22Rv1 (cell line): ENCODE data around the gene FOXR1.
A peak's percentile ranks its signal among the peaks of the same experiment; 100 is the strongest.

Experiments
- H3K27ac ChIP-seq: fragments of 450-650 bp; 2 replicates; pipeline ENCODE4 v1.5.1; 2017
- ZFX ChIP-seq: fragments of 450-650 bp; IDR thresholded peaks from 2 replicates; pipeline ENCODE4 v1.6.1; 2017; ENCODE audit warnings: antibody characterized with exemption, borderline replicate concordance
- TF ChIP-seq, protein P1 (sequence below): fragments of 450-650 bp; IDR thresholded peaks from 2 replicates; pipeline ENCODE4 v1.5.1; 2017; ENCODE audit warnings: mild to moderate bottlenecking

FOXR1 gene

GRCh38 chr11:119000906-119001305 lies 29.3 kb downstream of the FOXR1 start:
- TF ChIP-seq ZFX = no peak
- TF ChIP-seq, protein P1, sequence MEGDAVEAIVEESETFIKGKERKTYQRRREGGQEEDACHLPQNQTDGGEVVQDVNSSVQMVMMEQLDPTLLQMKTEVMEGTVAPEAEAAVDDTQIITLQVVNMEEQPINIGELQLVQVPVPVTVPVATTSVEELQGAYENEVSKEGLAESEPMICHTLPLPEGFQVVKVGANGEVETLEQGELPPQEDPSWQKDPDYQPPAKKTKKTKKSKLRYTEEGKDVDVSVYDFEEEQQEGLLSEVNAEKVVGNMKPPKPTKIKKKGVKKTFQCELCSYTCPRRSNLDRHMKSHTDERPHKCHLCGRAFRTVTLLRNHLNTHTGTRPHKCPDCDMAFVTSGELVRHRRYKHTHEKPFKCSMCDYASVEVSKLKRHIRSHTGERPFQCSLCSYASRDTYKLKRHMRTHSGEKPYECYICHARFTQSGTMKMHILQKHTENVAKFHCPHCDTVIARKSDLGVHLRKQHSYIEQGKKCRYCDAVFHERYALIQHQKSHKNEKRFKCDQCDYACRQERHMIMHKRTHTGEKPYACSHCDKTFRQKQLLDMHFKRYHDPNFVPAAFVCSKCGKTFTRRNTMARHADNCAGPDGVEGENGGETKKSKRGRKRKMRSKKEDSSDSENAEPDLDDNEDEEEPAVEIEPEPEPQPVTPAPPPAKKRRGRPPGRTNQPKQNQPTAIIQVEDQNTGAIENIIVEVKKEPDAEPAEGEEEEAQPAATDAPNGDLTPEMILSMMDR = no peak
- no peak overlapping the region for H3K27ac ChIP-seq

- no peak overlapping the region for H3K27ac ChIP-seq
- TF ChIP-seq ZFX = no peak
- TF ChIP-seq, protein P1 = no peak
Measured at GRCh38 chr11:119006656-119007055, 35.1 kb downstream of the FOXR1 start.

- TF ChIP-seq, protein P1 = no peak
- TF ChIP-seq ZFX = no peak
- peak overlapping the region; percentile 29 for H3K27ac ChIP-seq
Measured at GRCh38 chr11:119011476-119012053, 40.0 kb downstream of the FOXR1 start.

DNA sequence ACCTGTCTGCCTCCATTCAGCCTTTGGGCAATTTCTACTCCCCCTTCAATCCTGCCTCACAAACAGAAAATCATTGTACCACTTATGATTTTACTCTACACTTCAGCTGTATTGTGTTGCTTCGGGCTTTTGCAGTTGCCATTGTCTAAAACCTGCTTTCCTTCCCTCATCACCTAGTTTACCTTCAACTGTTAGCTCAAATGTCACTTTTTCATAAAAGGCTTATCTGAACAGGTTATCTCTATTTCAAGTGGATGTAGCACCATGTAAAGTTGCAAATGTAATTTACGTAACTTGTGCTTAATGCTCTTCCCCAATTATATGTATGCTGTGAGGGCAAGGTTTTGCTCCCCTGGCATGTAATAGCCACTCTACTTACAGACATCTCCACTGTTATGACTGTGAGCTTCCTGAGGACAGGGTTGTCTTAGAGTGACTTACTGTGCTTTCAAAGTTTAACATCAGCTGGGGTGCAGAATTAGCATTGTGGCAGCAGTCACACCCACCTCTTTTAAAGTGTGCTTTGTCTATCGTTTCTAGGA lies 41.1 kb downstream of the FOXR1 start:
- TF ChIP-seq, protein P1 = no peak
- no peak for TF ChIP-seq ZFX
- H3K27ac ChIP-seq = peak overlapping the region; percentile 29

DNA sequence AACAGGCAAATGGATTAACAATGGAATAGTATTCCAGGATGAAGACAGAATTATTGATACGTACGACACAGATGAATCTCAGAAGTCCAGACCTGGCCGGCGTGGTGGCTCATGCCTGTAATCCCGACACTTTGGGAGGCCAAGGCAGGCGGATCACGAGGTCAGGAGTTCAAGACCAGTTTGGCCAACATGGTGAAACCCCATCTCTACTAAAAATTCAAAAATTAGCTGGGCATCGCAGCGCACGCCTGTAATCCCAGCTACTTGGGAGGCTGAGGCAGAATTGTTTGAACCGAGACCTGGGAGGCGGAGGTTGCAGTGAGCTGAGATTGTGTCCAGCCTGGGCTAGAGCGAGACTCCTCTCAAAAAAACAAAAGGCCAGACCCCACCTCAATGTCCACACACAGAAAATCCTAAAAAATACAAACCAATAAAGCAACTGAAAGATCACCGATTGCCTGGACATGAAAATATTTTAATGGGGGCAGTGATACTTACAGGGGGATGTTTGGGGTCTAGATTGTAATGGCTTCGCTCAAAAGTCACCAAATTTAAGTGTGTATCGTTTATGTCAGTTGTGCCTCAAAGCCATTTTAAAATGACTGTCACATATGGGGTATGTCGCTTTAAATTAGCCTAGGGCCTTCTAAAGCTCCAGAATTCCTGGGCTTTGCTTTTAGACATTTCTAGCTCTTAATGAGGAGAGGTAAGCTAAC lies 42.8 kb downstream of the FOXR1 start:
- H3K27ac ChIP-seq = peak overlapping the region; percentile 96; the same call in 1 of the 2 replicates
- TF ChIP-seq, protein P1 = no peak
- no peak for TF ChIP-seq ZFX

DNA sequence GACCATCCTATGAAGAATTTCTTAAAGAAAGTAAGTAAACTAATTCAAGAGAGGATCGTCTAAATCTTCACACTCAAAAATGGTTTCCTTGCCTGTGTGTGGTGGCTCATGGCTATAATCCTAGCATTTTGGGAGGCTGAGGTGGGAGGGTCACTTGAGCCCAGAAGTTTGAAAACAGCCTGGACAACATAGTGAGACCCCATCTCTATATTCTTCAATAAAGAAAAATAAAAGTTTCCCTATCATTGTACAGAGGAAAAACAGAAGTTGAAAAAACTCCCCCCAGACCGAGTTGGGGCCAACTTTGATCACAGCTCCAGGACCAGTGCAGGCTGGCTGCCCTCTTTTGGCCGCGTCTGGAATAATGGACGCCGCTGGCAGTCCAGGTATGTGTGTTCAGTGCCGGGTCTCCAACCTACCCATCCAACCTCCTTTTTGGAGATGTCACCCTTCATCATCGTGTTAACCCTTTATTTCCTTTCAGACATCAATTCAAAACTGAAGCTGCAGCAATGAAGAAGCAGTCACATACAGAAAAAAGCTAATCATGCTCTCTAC lies 43.6 kb downstream of the FOXR1 start:
- TF ChIP-seq ZFX = no peak
- TF ChIP-seq, protein P1 = peak; percentile 46
- peak overlapping the region; percentile 96 for H3K27ac ChIP-seq
